Liver (tissue), 9 donors: ENCODE results near the gene FAM124A. TPM values are rescaled to one million over a fixed set of nuclear protein-coding genes. Genes with fewer than 3 reads are reported as not detected.

Experiments used
- DNase-seq: peaks from one replicate; pipeline ENCODE4 v3.0.0-alpha.2; 2017; ENCODE audit warnings: low spot score
- H3K27ac ChIP-seq, 2 donors: one replicate each; pipeline ENCODE4 v1.7.0; 2013; ENCODE audit warnings: inconsistent platforms in 2 of 2, low read length in 2 of 2, control low read depth in 1 of 2, low read depth in 1 of 2, mild to moderate bottlenecking in 1 of 2
- H3K27me3 ChIP-seq, 4 donors: one replicate each; pipeline versions ENCODE4 v1.6.1 to v1.7.0; 2013; ENCODE audit warnings: low read length in 3 of 4, inconsistent platforms in 1 of 4, mild to moderate bottlenecking in 1 of 4, moderate library complexity in 1 of 4; ENCODE audit not compliant: control insufficient read depth in 4 of 4, insufficient read depth in 4 of 4
- H3K36me3 ChIP-seq, 4 donors: one replicate each; pipeline versions ENCODE4 v1.6.1 to v1.7.0; 2013; ENCODE audit warnings: low read length in 3 of 4, mild to moderate bottlenecking in 3 of 4, low read depth in 1 of 4, moderate library complexity in 1 of 4; ENCODE audit not compliant: control insufficient read depth in 4 of 4, insufficient read depth in 3 of 4
- H3K4me1 ChIP-seq, 4 donors: one replicate each; pipeline versions ENCODE4 v1.6.1 to v1.7.0; 2013; ENCODE audit warnings: low read length in 3 of 4, mild to moderate bottlenecking in 3 of 4, moderate library complexity in 1 of 4; ENCODE audit not compliant: control insufficient read depth in 4 of 4, insufficient read depth in 4 of 4
- H3K4me3 ChIP-seq, 3 donors: one replicate each; pipeline versions ENCODE4 v1.6.1 to v1.7.0; 2013; ENCODE audit warnings: low read length in 3 of 3, control low read depth in 1 of 3, low read depth in 1 of 3, mild to moderate bottlenecking in 1 of 3
- H3K9ac ChIP-seq, 2 donors: one replicate each; pipeline ENCODE4 v1.7.0; 2013; ENCODE audit warnings: low read length in 2 of 2, mild to moderate bottlenecking in 2 of 2, moderate library complexity in 2 of 2, control low read depth in 1 of 2, low read depth in 1 of 2
- H3K9me3 ChIP-seq, 4 donors: one replicate each; pipeline versions ENCODE4 v1.6.1 to v1.7.0; 2013; ENCODE audit warnings: low read length in 3 of 4; ENCODE audit not compliant: control insufficient read depth in 4 of 4
- CTCF ChIP-seq: fragments of 150-350 bp; IDR thresholded peaks from 2 replicates; pipeline ENCODE4 v1.5.1; 2017; ENCODE audit warnings: improper control_type of control experiment, low read depth, low read length; ENCODE audit not compliant: missing input control
- FOXA1 ChIP-seq: IDR thresholded peaks from 2 replicates; pipeline ENCODE4 v1.6.1; 2016; ENCODE audit warnings: antibody characterized with exemption
- FOXA2 ChIP-seq: IDR thresholded peaks from 2 replicates; pipeline ENCODE4 v1.6.1; 2016; ENCODE audit warnings: antibody characterized with exemption
- HNF4A ChIP-seq, 2 donors: conservative IDR thresholded peaks; 2 replicates each; pipeline ENCODE4 v1.6.1; 2016; ENCODE audit warnings: antibody characterized with exemption in 2 of 2, mild to moderate bottlenecking in 2 of 2
- HNF4G ChIP-seq: IDR thresholded peaks from 2 replicates; pipeline ENCODE4 v1.6.1; 2016; ENCODE audit warnings: antibody characterized with exemption
- RAD21 ChIP-seq, 2 donors: IDR thresholded peaks; 2 replicates each; pipeline ENCODE4 v1.6.1; 2016; ENCODE audit warnings: antibody characterized with exemption in 2 of 2, mild to moderate bottlenecking in 2 of 2
- RXRA ChIP-seq, 2 donors: IDR thresholded peaks; 2 replicates each; pipeline ENCODE4 v1.6.1; 2017 to 2018; ENCODE audit warnings: antibody characterized with exemption in 2 of 2, mild to moderate bottlenecking in 1 of 2
- SP1 ChIP-seq: IDR thresholded peaks from 2 replicates; pipeline ENCODE4 v1.6.1; 2018; ENCODE audit warnings: antibody characterized with exemption, mild to moderate bottlenecking
- YY1 ChIP-seq: IDR thresholded peaks from 2 replicates; pipeline ENCODE4 v1.6.1; 2016; ENCODE audit warnings: antibody characterized with exemption, mild to moderate bottlenecking
- WGBS: extraction: QIAGEN DNeasy Blood & Tissue Kit; methylation state at CpG from one replicate; pipeline ENCODE4 v1.1.7; 2013; 5-methylcytosine and 5-hydroxymethylcytosine counted together
- polyA plus RNA-seq, 2 donors: library from polyadenylated mRNA; stranded (reverse) in 1 of 2; unstranded in 1 of 2; fragments of 200-250 nt in 1 of 2; fragments of >200 nt in 1 of 2; fragmentation: Nextera tagmentation in 1 of 2; extraction: Ambion mirVana in 1 of 2; gene quantifications; one replicate each; pipeline versions ENCODE4 v1.2.1 to v1.2.3, GENCODE V29; 2013 to 2015
- total RNA-seq, 2 donors: library from RNA; depleted of rRNA; stranded (reverse); fragments of >200 nt; gene quantifications; one replicate each; pipeline ENCODE4 v1.2.3, GENCODE V29; 2014
- TF ChIP-seq, protein P1 (sequence below): IDR thresholded peaks from 2 replicates; pipeline ENCODE4 v1.6.1; 2016; ENCODE audit warnings: antibody characterized with exemption, mild to moderate bottlenecking
- TF ChIP-seq, protein P2 (sequence below): IDR thresholded peaks from 2 replicates; pipeline ENCODE4 v1.6.1; 2016; ENCODE audit warnings: antibody characterized with exemption
- donor health status: healthy.
- donor health status: healthy.
- donor health status: healthy.
- donor health status: healthy.
- donor health status: healthy.

FAM124A gene
- total and polyA plus RNA-seq, 4 donors, result 0.33 to 0.92 (median 0.46) TPM

GRCh38 chr13:51291341-51291740, 69.1 kb downstream of the FAM124A start:
- no peaks in the 10 kb centered on the region for H3K36me3 ChIP-seq
- no peaks in the 10 kb centered on the region for H3K27me3 ChIP-seq
- no peak overlapping the region for H3K4me3 ChIP-seq
- peaks cover 0 to 3% (median under 1%) of the 10 kb centered on the region in 4 donors for H3K4me1 ChIP-seq
- DNase-seq, result no peak
- H3K27ac ChIP-seq, result no peak overlapping the region
- TF ChIP-seq FOXA2, result no peak
- no peak for TF ChIP-seq HNF4A (conservative IDR thresholded peaks at IDR 0.05)
- no peak for TF ChIP-seq FOXA1
- no peak for TF ChIP-seq SP1
- no peak for TF ChIP-seq RAD21 (IDR thresholded peaks at IDR 0.05)
- TF ChIP-seq CTCF, result no peak
- TF ChIP-seq YY1, result no peak
- TF ChIP-seq, protein P1, sequence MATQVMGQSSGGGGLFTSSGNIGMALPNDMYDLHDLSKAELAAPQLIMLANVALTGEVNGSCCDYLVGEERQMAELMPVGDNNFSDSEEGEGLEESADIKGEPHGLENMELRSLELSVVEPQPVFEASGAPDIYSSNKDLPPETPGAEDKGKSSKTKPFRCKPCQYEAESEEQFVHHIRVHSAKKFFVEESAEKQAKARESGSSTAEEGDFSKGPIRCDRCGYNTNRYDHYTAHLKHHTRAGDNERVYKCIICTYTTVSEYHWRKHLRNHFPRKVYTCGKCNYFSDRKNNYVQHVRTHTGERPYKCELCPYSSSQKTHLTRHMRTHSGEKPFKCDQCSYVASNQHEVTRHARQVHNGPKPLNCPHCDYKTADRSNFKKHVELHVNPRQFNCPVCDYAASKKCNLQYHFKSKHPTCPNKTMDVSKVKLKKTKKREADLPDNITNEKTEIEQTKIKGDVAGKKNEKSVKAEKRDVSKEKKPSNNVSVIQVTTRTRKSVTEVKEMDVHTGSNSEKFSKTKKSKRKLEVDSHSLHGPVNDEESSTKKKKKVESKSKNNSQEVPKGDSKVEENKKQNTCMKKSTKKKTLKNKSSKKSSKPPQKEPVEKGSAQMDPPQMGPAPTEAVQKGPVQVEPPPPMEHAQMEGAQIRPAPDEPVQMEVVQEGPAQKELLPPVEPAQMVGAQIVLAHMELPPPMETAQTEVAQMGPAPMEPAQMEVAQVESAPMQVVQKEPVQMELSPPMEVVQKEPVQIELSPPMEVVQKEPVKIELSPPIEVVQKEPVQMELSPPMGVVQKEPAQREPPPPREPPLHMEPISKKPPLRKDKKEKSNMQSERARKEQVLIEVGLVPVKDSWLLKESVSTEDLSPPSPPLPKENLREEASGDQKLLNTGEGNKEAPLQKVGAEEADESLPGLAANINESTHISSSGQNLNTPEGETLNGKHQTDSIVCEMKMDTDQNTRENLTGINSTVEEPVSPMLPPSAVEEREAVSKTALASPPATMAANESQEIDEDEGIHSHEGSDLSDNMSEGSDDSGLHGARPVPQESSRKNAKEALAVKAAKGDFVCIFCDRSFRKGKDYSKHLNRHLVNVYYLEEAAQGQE, result no peak
- TF ChIP-seq, protein P2, sequence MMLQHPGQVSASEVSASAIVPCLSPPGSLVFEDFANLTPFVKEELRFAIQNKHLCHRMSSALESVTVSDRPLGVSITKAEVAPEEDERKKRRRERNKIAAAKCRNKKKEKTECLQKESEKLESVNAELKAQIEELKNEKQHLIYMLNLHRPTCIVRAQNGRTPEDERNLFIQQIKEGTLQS, result no peak
- H3K9ac ChIP-seq, result no peak overlapping the region
- H3K9me3 ChIP-seq, result no peaks in the 10 kb centered on the region
- 83% methylated on average over 5 of the region's 5 CpGs for WGBS

- no peaks in the 10 kb centered on the region for H3K36me3 ChIP-seq
- H3K27ac ChIP-seq, result no peak overlapping the region
- no peaks in the 10 kb centered on the region for H3K27me3 ChIP-seq
- 80% methylated on average over 6 of the region's 6 CpGs for WGBS
- H3K9ac ChIP-seq, result no peak overlapping the region
- H3K4me3 ChIP-seq, result no peak overlapping the region
- no peak for DNase-seq
- TF ChIP-seq SP1, result no peak
- TF ChIP-seq CTCF, result no peak
- TF ChIP-seq HNF4A (conservative IDR thresholded peaks at IDR 0.05), result no peak
- TF ChIP-seq, protein P2, result no peak
- TF ChIP-seq RAD21 (IDR thresholded peaks at IDR 0.05), result no peak
- TF ChIP-seq FOXA1, result no peak
- TF ChIP-seq, protein P1, result no peak
- TF ChIP-seq RXRA (IDR thresholded peaks at IDR 0.05), result no peak
- TF ChIP-seq HNF4G, result no peak
- TF ChIP-seq FOXA2, result no peak
- H3K9me3 ChIP-seq, result no peaks in the 10 kb centered on the region
- H3K4me1 ChIP-seq, result peaks cover 0 to 3% (median 0%) of the 10 kb centered on the region in 4 donors
These were observed 69.9 kb downstream of the FAM124A start for GRCh38 chr13:51292000-51292565.
